Measurements from ENCODE around the gene DAB2IP.

Gene DAB2IP

DNA sequence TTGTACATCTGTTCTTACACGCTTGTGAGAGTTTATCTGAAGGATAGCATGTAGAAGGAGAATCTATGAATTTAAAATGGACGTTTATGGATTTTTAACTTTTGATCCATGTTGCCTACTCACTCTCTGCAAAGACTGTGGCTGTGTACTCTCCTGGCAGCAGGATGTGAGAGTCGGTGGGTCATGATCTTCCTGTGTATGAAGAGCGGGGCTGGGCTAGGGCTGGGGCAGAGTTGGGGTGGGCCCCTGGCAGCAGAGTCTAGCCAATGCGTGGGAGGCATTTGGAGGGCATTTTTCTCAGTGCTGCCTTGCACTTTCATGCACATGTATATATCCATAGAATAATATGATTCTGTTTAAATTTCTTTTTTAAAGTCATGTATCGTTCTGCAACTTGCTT, 24.0 kb upstream of the DAB2IP start:
- ChIA-PET POLR2A (no interaction called here), CTCF (no interaction called here)
- no peaks in the 10 kb centered on the region for H3K36me3 ChIP-seq (ENCODE audit: control insufficient read depth in 2 of 2, insufficient read depth in 1 of 2, low read length in 2 of 2)
- H3K27ac ChIP-seq (ENCODE audit: extremely low read depth, low read depth, low read length), result no peak overlapping the region
- no peak for TF ChIP-seq GLI2 (tag by site-specific recombination; IDR thresholded peaks at IDR 0.05; ENCODE audit: borderline replicate concordance, low read depth)
- TF ChIP-seq ZNF514 (tag by site-specific recombination; IDR thresholded peaks at IDR 0.05), result no peak
- TF ChIP-seq ZNF571 (tag by site-specific recombination; IDR thresholded peaks at IDR 0.05), result no peak
- TF ChIP-seq ZNF792 (tag by site-specific recombination; IDR thresholded peaks at IDR 0.05), result no peak
- no peaks in the 10 kb centered on the region for H3K9me3 ChIP-seq (ENCODE audit: control insufficient read depth, insufficient read depth, low read depth, low read length)
- H3K4me3 ChIP-seq (ENCODE audit: low read depth, low read length), result no peak overlapping the region
- no peaks in the 10 kb centered on the region for H3K4me1 ChIP-seq (ENCODE audit: control insufficient read depth, insufficient read depth, low read length)

- ChIA-PET POLR2A (no interaction called here), CTCF (interaction anchor here (0.7 to 1.5 kb wide), 3 partner anchors 8 to 66 kb away, joined by 3 to 4 read pairs (median 4); no protein-coding TSS in a partner anchor)
- Histone ChIP-seq H3K4me1 (ENCODE audit: control insufficient read depth, insufficient read depth, low read length) (no peaks in the 10 kb centered on the region), H3K36me3 (ENCODE audit: control insufficient read depth in 2 of 2, insufficient read depth in 1 of 2, low read length in 2 of 2) (no peaks in the 10 kb centered on the region), H3K4me3 (ENCODE audit: low read depth, low read length) (no peak overlapping the region), H3K9me3 (ENCODE audit: control insufficient read depth, insufficient read depth, low read depth, low read length) (no peaks in the 10 kb centered on the region), H3K27ac (ENCODE audit: extremely low read depth, low read depth, low read length) (no peak overlapping the region)
- TF ChIP-seq EGR2 (tag by site-specific recombination; IDR thresholded peaks at IDR 0.05; ENCODE audit: low read depth) (no peak), ZNF23 (tag by site-specific recombination; IDR thresholded peaks at IDR 0.05; ENCODE audit: borderline replicate concordance) (no peak), GLIS2 (tag by site-specific recombination; IDR thresholded peaks at IDR 0.05) (no peak), YY2 (tag by site-specific recombination; IDR thresholded peaks at IDR 0.05) (no peak), ZNF10 (tag by site-specific recombination; IDR thresholded peaks at IDR 0.05) (no peak), ZNF248 (tag by site-specific recombination; IDR thresholded peaks at IDR 0.05) (no peak)
- TF ChIP-seq, protein P1, sequence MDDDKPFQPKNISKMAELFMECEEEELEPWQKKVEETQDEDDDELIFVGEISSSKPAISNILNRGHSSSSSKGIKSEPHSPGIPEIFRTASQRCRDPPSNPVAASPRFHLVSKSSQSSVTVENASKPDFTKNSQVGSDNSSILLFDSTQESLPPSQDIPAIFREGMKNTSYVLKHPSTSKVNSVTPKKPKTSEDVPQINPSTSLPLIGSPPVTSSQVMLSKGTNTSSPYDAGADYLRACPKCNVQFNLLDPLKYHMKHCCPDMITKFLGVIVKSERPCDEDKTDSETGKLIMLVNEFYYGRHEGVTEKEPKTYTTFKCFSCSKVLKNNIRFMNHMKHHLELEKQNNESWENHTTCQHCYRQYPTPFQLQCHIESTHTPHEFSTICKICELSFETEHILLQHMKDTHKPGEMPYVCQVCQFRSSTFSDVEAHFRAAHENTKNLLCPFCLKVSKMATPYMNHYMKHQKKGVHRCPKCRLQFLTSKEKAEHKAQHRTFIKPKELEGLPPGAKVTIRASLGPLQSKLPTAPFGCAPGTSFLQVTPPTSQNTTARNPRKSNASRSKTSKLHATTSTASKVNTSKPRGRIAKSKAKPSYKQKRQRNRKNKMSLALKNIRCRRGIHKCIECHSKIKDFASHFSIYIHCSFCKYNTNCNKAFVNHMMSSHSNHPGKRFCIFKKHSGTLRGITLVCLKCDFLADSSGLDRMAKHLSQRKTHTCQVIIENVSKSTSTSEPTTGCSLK (tag by site-specific recombination; IDR thresholded peaks at IDR 0.05), result no peak
- TF ChIP-seq, protein P2, sequence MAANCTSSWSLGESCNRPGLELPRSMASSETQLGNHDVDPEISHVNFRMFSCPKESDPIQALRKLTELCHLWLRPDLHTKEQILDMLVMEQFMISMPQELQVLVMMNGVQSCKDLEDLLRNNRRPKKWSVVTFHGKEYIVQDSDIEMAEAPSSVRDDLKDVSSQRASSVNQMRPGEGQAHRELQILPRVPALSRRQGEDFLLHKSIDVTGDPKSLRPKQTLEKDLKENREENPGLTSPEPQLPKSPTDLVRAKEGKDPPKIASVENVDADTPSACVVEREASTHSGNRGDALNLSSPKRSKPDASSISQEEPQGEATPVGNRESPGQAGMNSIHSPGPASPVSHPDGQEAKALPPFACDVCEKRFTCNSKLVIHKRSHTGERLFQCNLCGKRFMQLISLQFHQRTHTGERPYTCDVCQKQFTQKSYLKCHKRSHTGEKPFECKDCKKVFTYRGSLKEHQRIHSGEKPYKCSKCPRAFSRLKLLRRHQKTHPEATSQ (tag by site-specific recombination; IDR thresholded peaks at IDR 0.05), result no peak
- TF ChIP-seq, protein P3, sequence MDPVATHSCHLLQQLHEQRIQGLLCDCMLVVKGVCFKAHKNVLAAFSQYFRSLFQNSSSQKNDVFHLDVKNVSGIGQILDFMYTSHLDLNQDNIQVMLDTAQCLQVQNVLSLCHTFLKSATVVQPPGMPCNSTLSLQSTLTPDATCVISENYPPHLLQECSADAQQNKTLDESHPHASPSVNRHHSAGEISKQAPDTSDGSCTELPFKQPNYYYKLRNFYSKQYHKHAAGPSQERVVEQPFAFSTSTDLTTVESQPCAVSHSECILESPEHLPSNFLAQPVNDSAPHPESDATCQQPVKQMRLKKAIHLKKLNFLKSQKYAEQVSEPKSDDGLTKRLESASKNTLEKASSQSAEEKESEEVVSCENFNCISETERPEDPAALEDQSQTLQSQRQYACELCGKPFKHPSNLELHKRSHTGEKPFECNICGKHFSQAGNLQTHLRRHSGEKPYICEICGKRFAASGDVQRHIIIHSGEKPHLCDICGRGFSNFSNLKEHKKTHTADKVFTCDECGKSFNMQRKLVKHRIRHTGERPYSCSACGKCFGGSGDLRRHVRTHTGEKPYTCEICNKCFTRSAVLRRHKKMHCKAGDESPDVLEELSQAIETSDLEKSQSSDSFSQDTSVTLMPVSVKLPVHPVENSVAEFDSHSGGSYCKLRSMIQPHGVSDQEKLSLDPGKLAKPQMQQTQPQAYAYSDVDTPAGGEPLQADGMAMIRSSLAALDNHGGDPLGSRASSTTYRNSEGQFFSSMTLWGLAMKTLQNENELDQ (tag by site-specific recombination; IDR thresholded peaks at IDR 0.05; ENCODE audit: low read depth), result no peak
Observed at GRCh38 chr9:121628401-121628800, 23.0 kb upstream of the DAB2IP start.

DNA sequence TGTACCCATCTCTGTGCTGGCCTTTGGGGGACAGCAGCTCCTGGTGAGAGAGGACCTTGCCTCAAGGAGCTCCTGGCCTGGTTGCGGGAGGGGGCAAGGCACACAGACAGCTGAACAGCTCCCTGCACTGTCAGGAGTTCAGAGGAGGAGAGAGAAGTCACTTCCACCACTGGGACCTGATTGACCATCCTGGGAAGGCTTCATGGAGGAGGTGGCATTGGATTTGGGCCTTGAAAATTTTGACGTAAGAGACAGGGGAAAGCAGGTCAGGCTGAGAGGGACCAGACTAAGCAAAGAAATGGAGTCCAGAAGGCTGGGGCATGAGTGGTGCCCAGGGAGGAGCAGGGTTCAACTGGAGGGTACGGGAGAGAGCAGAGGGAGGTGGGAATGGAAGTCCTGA, 20.3 kb upstream of the DAB2IP start:
- H3K36me3 ChIP-seq (ENCODE audit: control insufficient read depth in 2 of 2, insufficient read depth in 1 of 2, low read length in 2 of 2), result no peaks in the 10 kb centered on the region
- no peaks in the 10 kb centered on the region for H3K9me3 ChIP-seq (ENCODE audit: control insufficient read depth, insufficient read depth, low read depth, low read length)
- H3K4me3 ChIP-seq (ENCODE audit: low read depth, low read length), result no peak overlapping the region
- no peak overlapping the region for H3K27ac ChIP-seq (ENCODE audit: extremely low read depth, low read depth, low read length)
- TF ChIP-seq ZNF398 (tag by site-specific recombination; IDR thresholded peaks at IDR 0.05) (no peak), SP2 (tag by site-specific recombination; IDR thresholded peaks at IDR 0.05) (no peak)
- ChIA-PET POLR2A (interaction anchor here (0.7 kb wide), 1 partner anchor 50 kb away, joined by 9 read pairs; no protein-coding TSS in a partner anchor), CTCF (interaction anchor here (0.6 to 4.9 kb wide), 4 partner anchors 10 to 91 kb away, joined by 3 to 19 read pairs (median 4); no protein-coding TSS in a partner anchor)
- no peaks in the 10 kb centered on the region for H3K4me1 ChIP-seq (ENCODE audit: control insufficient read depth, insufficient read depth, low read length)
